Endodermal cell (in vitro differentiated cells): ENCODE measurements around the gene C8G. TPM values are rescaled to one million over a fixed set of nuclear protein-coding genes. Genes with fewer than 3 reads are reported as not detected.

Experiments used
- DNase-seq: peaks from one replicate; pipeline ENCODE4 v3.0.0-alpha.2; 2017
- H3K27ac ChIP-seq: 2 replicates; pipeline ENCODE4 v1.5.1; 2013; ENCODE audit warnings: mild to moderate bottlenecking, low read depth, low read length, moderate library complexity
- H3K27me3 ChIP-seq: 2 replicates; pipeline ENCODE4 v1.6.1; 2013; ENCODE audit warnings: mild to moderate bottlenecking, low read length, moderate library complexity; ENCODE audit not compliant: insufficient read depth, control insufficient read depth, poor library complexity, severe bottlenecking
- H3K36me3 ChIP-seq: 2 replicates; pipeline ENCODE4 v1.7.0; 2013; ENCODE audit warnings: mild to moderate bottlenecking, low read length, moderate library complexity; ENCODE audit not compliant: control insufficient read depth, insufficient read depth
- H3K4me1 ChIP-seq: one replicate; pipeline ENCODE4 v1.7.0; 2013; ENCODE audit warnings: low read length; ENCODE audit not compliant: control insufficient read depth, insufficient read depth
- H3K4me3 ChIP-seq: 2 replicates; pipeline ENCODE4 v1.5.1; 2013; ENCODE audit warnings: mild to moderate bottlenecking, low read length, moderate library complexity
- H3K9ac ChIP-seq: 2 replicates; pipeline ENCODE4 v1.6.1; 2013; ENCODE audit warnings: mild to moderate bottlenecking, low read length, moderate library complexity; ENCODE audit not compliant: poor library complexity, severe bottlenecking; ENCODE audit errors: extremely low read depth
- H3K9me3 ChIP-seq: 2 replicates; pipeline ENCODE4 v1.6.1; 2013; ENCODE audit warnings: mild to moderate bottlenecking, low read length, moderate library complexity; ENCODE audit not compliant: control insufficient read depth
- H3K27ac Mint-ChIP-seq: 2 replicates; pipeline ENCODE4 v1.8.0; 2020; ENCODE audit warnings: mixed read lengths
- H3K27me3 Mint-ChIP-seq: 2 replicates; pipeline ENCODE4 v1.8.0; 2021; ENCODE audit warnings: mild to moderate bottlenecking, mixed read lengths; ENCODE audit not compliant: insufficient read depth
- H3K36me3 Mint-ChIP-seq: 2 replicates; pipeline ENCODE4 v1.8.0; 2020; ENCODE audit warnings: low read depth, mixed read lengths
- H3K4me1 Mint-ChIP-seq: 2 replicates; pipeline ENCODE4 v1.8.0; 2020; ENCODE audit warnings: mixed read lengths
- H3K4me3 Mint-ChIP-seq: 2 replicates; pipeline ENCODE4 v1.8.0; 2020; ENCODE audit warnings: mild to moderate bottlenecking, moderate library complexity, mixed read lengths
- H3K9me3 Mint-ChIP-seq: 2 replicates; pipeline ENCODE4 v1.8.0; 2020; ENCODE audit warnings: mild to moderate bottlenecking, mixed read lengths
- CTCF ChIP-seq: fragments of 200-600 bp; sonication (generic); conservative IDR thresholded peaks from 2 replicates; pipeline ENCODE4 v1.5.0; 2021; ENCODE audit warnings: antibody characterized with exemption, mild to moderate bottlenecking
- WGBS, 2 experiments: methylation state at CpG; one replicate each; pipeline versions ENCODE4 v1.1.5 to v1.1.7; 2013; ENCODE audit warnings: missing lambda C conversion rate in 2 of 2, mixed read lengths in 1 of 2; ENCODE audit not compliant: insufficient coverage in 1 of 2, insufficient read length in 1 of 2; 5-methylcytosine and 5-hydroxymethylcytosine counted together
- total RNA-seq, 2 donors: library from RNA; stranded (reverse); fragmentation: NEBNext Ultra II Directional in 1 of 2; extraction: Animal tissue kit (Norgen Biotek cat#: 25700) in 1 of 2; gene quantifications; 2 replicates in 1 of 2; 3 replicates in 1 of 2; pipeline ENCODE4 v1.2.1, GENCODE V29; 2021

Gene C8G
- total RNA-seq, 2 donors from 2014 or later = 1.2 to 1.6 TPM

- H3K27me3 Mint-ChIP-seq = peaks cover 23% of the 10 kb centered on the region
Observed at GRCh38 chr9:136983656-136984314, 38.7 kb downstream of the C8G start.

DNA sequence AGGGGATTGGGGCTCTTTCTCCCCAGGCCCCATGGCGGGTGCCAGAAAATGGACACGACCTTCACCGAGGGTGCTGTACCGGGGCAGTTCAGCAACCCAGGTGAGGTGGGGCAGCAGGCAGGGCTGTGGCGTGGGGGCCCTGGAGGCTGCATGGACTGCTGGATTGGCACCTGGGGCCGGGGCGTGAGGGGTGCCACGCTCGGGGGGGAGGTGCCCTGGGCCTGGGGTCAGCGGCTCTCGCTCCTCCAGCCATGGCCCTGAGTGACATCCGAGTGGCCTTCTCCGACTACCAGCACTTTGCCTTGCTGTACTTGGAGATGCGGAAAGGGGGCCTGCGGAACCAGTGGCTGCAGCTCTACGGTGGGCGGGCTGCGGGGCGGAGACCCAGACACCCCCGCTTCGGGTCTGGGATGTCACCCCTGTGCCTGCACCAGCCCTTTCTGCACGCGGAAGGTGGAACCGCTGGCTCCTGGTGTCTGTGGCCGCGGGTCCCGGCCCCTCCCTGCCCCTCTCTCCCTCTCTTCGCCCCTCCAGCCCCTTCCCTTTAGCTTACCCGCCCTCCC lies 39.5 kb downstream of the C8G start:
- peak overlapping the region; percentile 19 for H3K4me3 Mint-ChIP-seq
- peak; percentile 70 for DNase-seq
- H3K27me3 ChIP-seq = peaks cover 12% of the 10 kb centered on the region

More at GRCh38 chr9:136983656-136984314, 38.7 kb downstream of the C8G start:
- no peaks in the 10 kb centered on the region for H3K9me3 Mint-ChIP-seq
- Histone ChIP-seq H3K27ac (no peak overlapping the region), H3K36me3 (no peaks in the 10 kb centered on the region), H3K9ac (no peak overlapping the region), H3K27me3 (peaks cover 12% of the 10 kb centered on the region), H3K4me1 (peaks cover 3% of the 10 kb centered on the region), H3K4me3 (no peak overlapping the region), H3K9me3 (no peaks in the 10 kb centered on the region)
- 85 to 90% methylated on average over 9 to 11 of the region's 11 CpGs for WGBS, 2 experiments
- H3K27ac Mint-ChIP-seq = no peak overlapping the region
- no peak for DNase-seq
- H3K4me3 Mint-ChIP-seq = no peak overlapping the region
- peaks cover 9% of the 10 kb centered on the region for H3K4me1 Mint-ChIP-seq
- TF ChIP-seq CTCF = no peak
- no peaks in the 10 kb centered on the region for H3K36me3 Mint-ChIP-seq

DNA sequence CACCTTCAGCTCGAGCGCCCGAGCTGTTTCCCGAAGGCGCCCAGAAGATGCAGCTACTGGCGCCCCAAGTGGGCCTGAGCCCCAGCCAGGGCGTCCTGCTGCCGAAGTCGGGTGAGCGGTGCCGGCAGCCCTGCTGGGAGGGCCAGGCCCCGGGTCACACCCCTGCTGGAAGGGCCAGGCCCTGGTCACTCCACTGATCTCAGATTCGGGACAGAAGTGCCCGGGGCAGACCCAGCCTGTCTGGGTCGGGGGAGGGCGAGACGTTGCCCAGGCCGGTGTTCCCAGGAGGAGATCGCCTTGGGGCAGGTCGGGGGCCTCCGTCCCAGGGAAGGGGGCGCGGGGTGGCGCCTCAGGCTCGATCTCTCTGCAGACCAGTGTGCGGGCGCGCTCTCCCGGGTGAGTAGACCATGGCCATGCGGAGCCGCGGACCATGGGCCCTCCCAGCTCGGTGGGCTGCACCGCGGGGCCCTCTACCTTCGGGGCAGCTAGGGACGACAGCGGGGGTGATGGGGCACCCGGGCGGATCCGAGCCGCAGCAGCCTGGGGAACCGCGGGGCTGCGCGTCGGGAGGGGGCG lies 40.1 kb downstream of the C8G start:
- DNase-seq = peak; percentile 74
- no peak for TF ChIP-seq CTCF
- H3K27me3 ChIP-seq = peaks cover 12% of the 10 kb centered on the region
- Mint-ChIP-seq H3K27ac (no peak overlapping the region), H3K36me3 (no peaks in the 10 kb centered on the region), H3K27me3 (peaks cover 23% of the 10 kb centered on the region), H3K9me3 (peaks cover 2% of the 10 kb centered on the region), H3K4me1 (peaks cover 12% of the 10 kb centered on the region), H3K4me3 (peak overlapping the region; percentile 19)
- no peaks in the 10 kb centered on the region for H3K4me1 ChIP-seq
- no peak overlapping the region for H3K9ac ChIP-seq
- H3K36me3 ChIP-seq = no peaks in the 10 kb centered on the region
- H3K4me3 ChIP-seq = no peak overlapping the region
- H3K9me3 ChIP-seq = no peaks in the 10 kb centered on the region
- no peak overlapping the region for H3K27ac ChIP-seq
- WGBS, 2 experiments = 63 to 80% methylated on average over 28 to 48 of the region's 48 CpGs

More for the DNA sequence above, 39.5 kb downstream of the C8G start:
- H3K36me3 ChIP-seq = no peaks in the 10 kb centered on the region
- Mint-ChIP-seq H3K4me1 (peaks cover 11% of the 10 kb centered on the region), H3K27me3 (peaks cover 23% of the 10 kb centered on the region), H3K9me3 (no peaks in the 10 kb centered on the region), H3K27ac (no peak overlapping the region), H3K36me3 (no peaks in the 10 kb centered on the region)
- no peak overlapping the region for H3K9ac ChIP-seq
- TF ChIP-seq CTCF = no peak
- no peak overlapping the region for H3K4me3 ChIP-seq
- H3K4me1 ChIP-seq = peaks cover 3% of the 10 kb centered on the region
- WGBS, 2 experiments = 78 to 85% methylated on average over 22 to 29 of the region's 29 CpGs
- no peaks in the 10 kb centered on the region for H3K9me3 ChIP-seq
- H3K27ac ChIP-seq = no peak overlapping the region
